ENCODE measurements around the gene CCDC57.

DNA sequence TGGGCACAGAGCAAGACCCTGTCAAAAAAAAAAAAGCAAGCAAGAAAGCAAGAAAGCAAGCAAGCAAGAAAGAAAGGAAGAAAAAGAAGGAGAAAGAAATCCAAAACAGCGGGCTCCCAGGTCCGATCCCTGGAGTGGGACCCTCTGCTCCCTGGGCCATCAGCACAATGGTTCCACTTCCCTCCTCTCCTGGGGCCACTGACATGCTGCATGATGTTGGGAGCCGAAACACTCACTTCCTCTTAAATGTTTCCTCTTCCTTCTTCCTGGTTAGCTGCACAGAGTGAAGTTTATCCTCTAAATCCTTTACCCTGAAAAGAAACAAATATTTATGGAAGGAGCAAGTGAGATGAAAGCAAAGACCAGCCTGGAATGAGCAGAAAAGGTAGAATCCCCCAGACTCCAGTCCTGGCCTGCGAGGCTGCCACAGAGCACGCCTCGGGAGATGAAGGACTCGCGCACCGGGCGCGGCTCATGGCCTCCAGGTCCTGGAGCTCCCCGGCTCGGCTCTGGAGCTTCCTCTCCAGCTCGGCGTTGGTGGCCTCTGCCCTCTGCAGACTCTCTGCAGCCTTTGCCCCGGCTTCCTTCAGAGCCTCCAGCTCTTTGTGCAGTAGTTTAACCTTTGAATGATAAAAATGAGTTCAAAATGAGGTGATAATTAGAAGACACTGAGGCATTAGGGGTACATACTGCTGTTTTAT, 19.0 kb downstream of the CCDC57 start:
- TF ChIP-seq CTCF (IDR thresholded peaks at IDR 0.05; ENCODE audit: low read depth, low read length) (no peak), EZH2phosphoT487 (IDR thresholded peaks at IDR 0.05; ENCODE audit: low read depth) (no peak)

Measured in OCI-LY3 (cell line).